GM12872 (cell line): Measurements from ENCODE around the gene DCHS1.
A peak's percentile ranks its signal among the peaks of the same experiment; 100 is the strongest.

Experiments used
- TF ChIP-seq, protein P1 (sequence below): IDR thresholded peaks from 3 replicates; pipeline ENCODE4 v1.5.1; 2011; ENCODE audit warnings: low read depth, mild to moderate bottlenecking, low read length, moderate library complexity; ENCODE audit not compliant: insufficient read depth

DCHS1 gene

DNA sequence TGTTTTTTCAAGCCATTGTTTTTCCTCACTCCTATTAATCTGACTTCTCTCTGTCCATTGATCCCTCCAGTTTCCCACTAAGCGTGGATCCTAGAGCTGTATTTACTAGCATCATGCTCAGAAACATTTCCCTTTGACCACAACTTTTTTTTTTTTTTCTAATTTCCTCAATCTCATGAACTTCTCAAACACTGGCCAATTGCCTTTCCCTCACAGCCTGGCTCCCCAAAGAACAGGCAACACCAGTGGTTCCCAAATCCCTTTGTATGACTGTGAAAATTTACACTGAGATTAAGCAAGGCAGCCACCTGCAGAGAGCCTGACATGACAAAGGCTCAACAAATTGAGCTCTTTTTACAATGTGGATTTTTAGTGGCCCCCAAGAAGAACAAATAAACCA lies 35.0 kb downstream of the DCHS1 start:
- TF ChIP-seq, protein P1, sequence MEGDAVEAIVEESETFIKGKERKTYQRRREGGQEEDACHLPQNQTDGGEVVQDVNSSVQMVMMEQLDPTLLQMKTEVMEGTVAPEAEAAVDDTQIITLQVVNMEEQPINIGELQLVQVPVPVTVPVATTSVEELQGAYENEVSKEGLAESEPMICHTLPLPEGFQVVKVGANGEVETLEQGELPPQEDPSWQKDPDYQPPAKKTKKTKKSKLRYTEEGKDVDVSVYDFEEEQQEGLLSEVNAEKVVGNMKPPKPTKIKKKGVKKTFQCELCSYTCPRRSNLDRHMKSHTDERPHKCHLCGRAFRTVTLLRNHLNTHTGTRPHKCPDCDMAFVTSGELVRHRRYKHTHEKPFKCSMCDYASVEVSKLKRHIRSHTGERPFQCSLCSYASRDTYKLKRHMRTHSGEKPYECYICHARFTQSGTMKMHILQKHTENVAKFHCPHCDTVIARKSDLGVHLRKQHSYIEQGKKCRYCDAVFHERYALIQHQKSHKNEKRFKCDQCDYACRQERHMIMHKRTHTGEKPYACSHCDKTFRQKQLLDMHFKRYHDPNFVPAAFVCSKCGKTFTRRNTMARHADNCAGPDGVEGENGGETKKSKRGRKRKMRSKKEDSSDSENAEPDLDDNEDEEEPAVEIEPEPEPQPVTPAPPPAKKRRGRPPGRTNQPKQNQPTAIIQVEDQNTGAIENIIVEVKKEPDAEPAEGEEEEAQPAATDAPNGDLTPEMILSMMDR: no peak

DNA sequence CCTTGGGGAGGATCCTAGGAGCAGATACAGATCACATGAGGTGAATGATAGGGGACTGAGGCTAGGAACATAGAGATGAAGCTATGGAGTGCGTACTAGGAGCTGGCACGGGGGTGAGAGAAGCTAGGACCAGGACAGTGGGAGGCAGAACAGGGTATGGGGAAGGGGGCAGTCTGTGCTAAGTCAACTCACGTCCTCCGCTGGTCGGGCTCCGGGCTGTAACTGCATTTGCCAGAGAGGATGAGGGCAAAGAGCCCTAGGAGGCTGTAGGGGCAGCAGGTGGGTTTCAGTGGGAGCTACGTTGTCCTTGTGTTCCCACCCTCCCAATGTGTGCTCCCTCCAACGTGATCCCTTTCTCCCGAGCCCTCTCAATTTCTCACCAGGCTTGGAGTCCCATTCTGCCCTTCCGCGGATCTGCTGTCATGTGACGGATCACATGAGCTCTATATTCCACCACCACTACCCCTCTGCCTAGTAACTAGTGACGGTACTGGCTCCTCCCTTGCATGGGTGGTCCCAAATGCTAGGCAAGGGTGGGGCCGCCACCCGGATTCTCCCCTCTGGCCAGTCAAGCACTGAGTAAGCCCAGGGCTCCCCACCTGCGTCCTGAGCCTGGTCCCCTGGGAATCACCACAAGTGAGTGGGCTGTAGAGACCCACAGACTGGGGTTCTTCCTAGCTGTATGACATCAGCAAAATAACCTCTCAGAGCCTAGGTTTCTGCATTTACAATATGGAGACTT lies 36.4 kb downstream of the DCHS1 start, which contains the start of gene TPP1:
TPP1 (minus strand) TSS at position 419 of the 742 bp plus-strand sequence; CDS start at position 397, 22 bp downstream.
- TF ChIP-seq, protein P1: no peak

DNA sequence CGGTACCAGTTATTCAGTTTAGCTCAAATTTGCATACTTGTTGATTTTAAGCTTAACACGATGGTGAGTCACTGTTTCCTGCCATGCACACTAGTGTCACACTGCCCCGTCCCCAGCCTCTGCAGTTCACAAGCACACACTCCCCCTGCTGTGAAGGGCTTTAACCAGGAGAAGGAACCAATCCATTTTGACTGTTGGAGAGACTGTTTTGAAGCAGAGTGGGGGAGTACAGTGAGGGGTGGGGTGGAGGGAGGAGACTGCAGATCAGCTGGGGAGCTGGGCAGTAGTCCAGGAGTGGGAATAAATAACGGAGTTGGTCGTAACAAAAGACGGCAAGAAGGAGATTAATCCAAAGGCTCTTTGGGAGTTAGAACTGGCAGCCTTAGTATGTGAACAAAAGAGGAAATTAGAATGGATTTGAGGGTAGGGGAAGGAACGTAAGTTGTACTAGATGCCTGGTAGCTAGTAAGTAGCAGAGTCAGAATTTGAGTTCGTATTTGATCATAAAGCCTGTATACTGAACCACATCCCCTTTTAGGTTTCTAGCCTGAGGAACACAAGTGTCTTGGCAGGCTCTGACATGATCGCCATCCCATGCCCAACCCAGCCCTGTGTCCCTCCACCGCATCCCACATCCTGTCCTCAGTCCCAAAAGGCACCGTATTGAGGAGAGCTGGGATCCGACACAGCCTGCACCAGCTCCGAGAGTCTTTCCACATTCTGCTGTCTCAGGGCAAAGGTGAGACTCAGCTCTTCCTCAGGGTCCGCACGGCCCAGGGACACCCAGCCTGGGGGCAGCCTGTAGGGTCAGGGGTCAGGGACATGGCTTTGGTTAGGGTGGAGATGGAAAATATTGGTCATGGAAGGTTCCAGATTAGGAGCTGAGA lies 37.2 kb downstream of the DCHS1 start:
- TF ChIP-seq, protein P1: 0 out of 3 replicates have a peak, but pooled peaks have one; percentile 5

DNA sequence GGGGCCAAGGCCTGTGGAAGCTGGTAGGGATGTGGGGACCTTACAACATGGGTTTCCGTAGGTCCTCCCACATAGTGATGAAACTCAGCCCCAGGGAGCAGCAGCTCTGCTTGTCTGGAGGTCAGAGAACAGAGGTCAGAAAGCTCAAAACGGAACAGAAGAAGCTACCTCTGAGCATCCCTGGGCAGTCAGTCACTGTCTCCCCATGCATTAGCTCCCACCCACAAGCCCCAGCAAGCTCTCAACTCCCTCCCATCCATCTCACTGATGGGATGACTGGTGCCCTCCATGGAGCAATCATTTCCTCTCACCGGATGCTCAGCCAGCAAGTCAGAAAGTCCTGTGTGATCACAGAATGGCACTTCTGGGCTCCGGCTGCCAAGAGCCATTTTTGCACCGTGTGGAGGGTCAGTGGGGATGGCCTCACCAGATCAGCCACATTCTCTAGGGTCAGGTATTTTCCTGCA lies 38.3 kb downstream of the DCHS1 start:
- TF ChIP-seq, protein P1: no peak

DNA sequence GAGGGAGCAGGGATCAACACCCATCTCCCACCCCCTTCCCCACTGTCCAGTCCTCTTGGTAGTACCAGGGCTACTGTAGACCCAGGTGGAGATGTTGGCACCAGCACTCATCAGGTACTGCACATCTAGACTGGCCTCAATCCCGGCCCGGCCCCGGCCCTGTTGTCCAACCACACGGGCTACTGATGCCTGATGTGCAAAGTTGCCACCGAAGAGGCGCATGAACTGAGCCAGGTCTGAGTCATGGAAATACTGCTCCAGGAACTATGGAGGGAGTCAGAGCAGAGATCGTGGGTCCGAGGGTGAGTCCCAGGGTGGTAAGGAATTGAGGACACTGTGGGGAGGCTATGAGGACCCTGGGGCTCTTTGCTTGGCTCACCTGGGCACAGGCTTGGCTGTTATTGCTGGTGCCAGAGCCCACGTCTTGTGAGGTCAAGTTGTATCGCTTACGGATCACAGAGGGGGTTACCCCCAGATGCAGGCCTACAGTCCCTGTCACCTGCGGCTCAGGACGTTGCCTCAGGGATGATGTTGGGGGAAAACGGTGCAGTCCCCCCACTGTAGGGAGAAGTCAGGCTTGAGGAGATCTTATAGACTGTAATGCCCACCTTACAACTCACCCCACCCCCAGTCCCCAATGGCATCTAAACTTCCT lies 38.9 kb downstream of the DCHS1 start:
- TF ChIP-seq, protein P1: no peak

DNA sequence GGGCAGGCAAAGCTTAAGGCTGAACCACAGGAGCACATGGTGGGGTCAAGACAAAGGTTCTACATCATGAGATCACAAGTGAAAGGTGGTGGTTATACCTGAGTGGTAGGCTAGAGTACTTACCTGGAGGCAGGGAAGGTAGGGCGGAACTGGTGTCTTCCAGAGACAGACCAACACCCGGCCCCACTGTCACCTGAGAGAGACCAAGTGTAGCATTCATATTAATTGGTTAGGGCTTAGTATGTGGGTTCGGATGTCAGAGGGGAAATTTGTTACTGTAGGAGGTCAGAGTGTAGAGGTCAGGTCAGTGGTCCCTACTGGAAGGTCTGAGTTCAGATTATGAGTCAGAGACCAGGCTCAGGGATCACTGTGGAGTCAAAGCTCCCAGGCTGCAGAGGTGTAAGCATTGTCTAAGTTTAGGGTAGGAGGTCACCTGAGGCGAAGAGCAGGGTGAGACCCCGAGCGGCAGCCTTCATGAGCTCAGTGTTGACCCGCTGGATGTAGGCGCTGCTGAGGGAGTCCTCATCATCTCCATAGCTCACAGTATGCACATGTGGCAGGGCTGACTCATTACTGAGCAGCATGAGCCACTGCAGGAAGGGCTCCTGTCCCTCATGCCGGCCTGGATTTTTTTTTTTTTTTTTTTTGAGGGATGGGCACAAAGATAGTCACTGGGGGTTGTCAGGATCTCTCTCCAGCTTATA lies 39.6 kb downstream of the DCHS1 start:
- TF ChIP-seq, protein P1: no peak
